HEK293 (cell line): ENCODE measurements around the gene CAPN10.
A peak's percentile ranks its signal among the peaks of the same experiment; 100 is the strongest.

Experiments
- CTCF ChIA-PET: fragments of 350-600 bp; formaldehyde crosslinking; extraction: SDS; loops from one replicate; lab custom pipeline; 2021; ENCODE audit warnings: antibody characterized with exemption; lab: Yijun Ruan, JAX
- POLR2A ChIA-PET: fragments of 300-600 bp; formaldehyde crosslinking; extraction: SDS; loops from one replicate; lab custom pipeline; 2020; ENCODE audit warnings: antibody characterized with exemption, inconsistent platforms; lab: Yijun Ruan, JAX
- H3K27ac ChIP-seq: fragments of 200-500 bp; sonication (Bioruptor generic); 2 replicates; pipeline ENCODE4 v1.5.1; 2014; ENCODE audit warnings: low read depth, low read length, control low read depth, inconsistent platforms; ENCODE audit errors: extremely low read depth
- H3K36me3 ChIP-seq, 2 experiments: fragments of 200-500 bp in 1 of 2; sonication (Bioruptor generic) in 1 of 2; 1 replicate in 1 of 2; 2 replicates in 1 of 2; pipeline ENCODE4 v1.5.1; 2014 to 2017; ENCODE audit warnings: inconsistent platforms in 2 of 2, low read length in 2 of 2; ENCODE audit not compliant: control insufficient read depth in 2 of 2, insufficient read depth in 1 of 2
- H3K4me1 ChIP-seq: fragments of 200-500 bp; sonication (Bioruptor generic); 2 replicates; pipeline ENCODE4 v1.5.1; 2014; ENCODE audit warnings: mild to moderate bottlenecking, low read length, inconsistent platforms; ENCODE audit not compliant: control insufficient read depth, insufficient read depth
- H3K4me3 ChIP-seq: 2 replicates; pipeline ENCODE4 v1.5.1; 2011; ENCODE audit warnings: low read depth, mild to moderate bottlenecking, control low read depth, low read length, moderate library complexity
- H3K9me3 ChIP-seq: fragments of 200-500 bp; sonication (Bioruptor generic); 2 replicates; pipeline ENCODE4 v1.5.1; 2014; ENCODE audit warnings: low read depth, low read length, inconsistent platforms; ENCODE audit not compliant: control insufficient read depth, insufficient read depth
- EGR2 ChIP-seq: fragments of 450-650 bp; formaldehyde crosslinking; IDR thresholded peaks from 2 replicates; pipeline ENCODE4 v1.5.1; 2016; ENCODE audit warnings: low read depth, missing biosample characterization, missing genetic modification characterization
- HOXD13 ChIP-seq: sonication (generic); formaldehyde crosslinking; IDR thresholded peaks from 2 replicates; pipeline ENCODE4 v1.8.0; 2022; ENCODE audit warnings: missing genetic modification reagents, borderline replicate concordance
- PRDM10 ChIP-seq: fragments of 450-650 bp; formaldehyde crosslinking; IDR thresholded peaks from 2 replicates; pipeline ENCODE4 v1.5.1; 2016; ENCODE audit warnings: missing biosample characterization, missing genetic modification characterization
- SALL2 ChIP-seq: fragments of 450-650 bp; formaldehyde crosslinking; IDR thresholded peaks from 2 replicates; pipeline ENCODE4 v1.5.0; 2017; ENCODE audit warnings: missing biosample characterization, mild to moderate bottlenecking, missing genetic modification characterization, borderline replicate concordance
- SP7 ChIP-seq: fragments of 450-650 bp; formaldehyde crosslinking; IDR thresholded peaks from 2 replicates; pipeline ENCODE4 v1.5.1; 2016; ENCODE audit warnings: missing biosample characterization, missing genetic modification characterization
- ZEB2 ChIP-seq: fragments of 450-650 bp; formaldehyde crosslinking; IDR thresholded peaks from 2 replicates; pipeline ENCODE4 v1.5.1; 2016; ENCODE audit warnings: missing biosample characterization, missing genetic modification characterization
- ZFHX2 ChIP-seq: fragments of 450-650 bp; formaldehyde crosslinking; conservative IDR thresholded peaks from 2 replicates; pipeline ENCODE4 v1.5.1; 2016; ENCODE audit warnings: missing biosample characterization, missing genetic modification characterization
- ZNF175 ChIP-seq: fragments of 450-650 bp; formaldehyde crosslinking; IDR thresholded peaks from 2 replicates; pipeline ENCODE4 v1.5.1; 2016; ENCODE audit warnings: missing biosample characterization, missing genetic modification characterization
- ZNF26 ChIP-seq: fragments of 450-650 bp; formaldehyde crosslinking; IDR thresholded peaks from 2 replicates; pipeline ENCODE4 v1.5.1; 2016; ENCODE audit warnings: missing biosample characterization, missing genetic modification characterization
- ZNF292 ChIP-seq: fragments of 450-650 bp; formaldehyde crosslinking; IDR thresholded peaks from 2 replicates; pipeline ENCODE4 v1.5.1; 2016; ENCODE audit warnings: low read depth, missing biosample characterization, missing genetic modification characterization, borderline replicate concordance
- ZNF335 ChIP-seq: fragments of 450-650 bp; formaldehyde crosslinking; conservative IDR thresholded peaks from 2 replicates; pipeline ENCODE4 v1.5.1; 2016; ENCODE audit warnings: missing biosample characterization, missing genetic modification characterization
- ZNF473 ChIP-seq: fragments of 450-650 bp; formaldehyde crosslinking; IDR thresholded peaks from 2 replicates; pipeline ENCODE4 v1.5.1; 2017; ENCODE audit warnings: missing biosample characterization, missing genetic modification characterization
- ZNF549 ChIP-seq: fragments of 450-650 bp; IDR thresholded peaks from 2 replicates; pipeline ENCODE4 v1.5.1; 2018; ENCODE audit warnings: missing biosample characterization, missing genetic modification characterization, mild to moderate bottlenecking, inconsistent platforms, moderate library complexity
- ZNF596 ChIP-seq: fragments of 450-650 bp; IDR thresholded peaks from 2 replicates; pipeline ENCODE4 v1.5.0; 2018; ENCODE audit warnings: missing biosample characterization, mild to moderate bottlenecking, missing genetic modification characterization, moderate library complexity
- ZNF600 ChIP-seq: fragments of 450-650 bp; formaldehyde crosslinking; IDR thresholded peaks from 2 replicates; pipeline ENCODE4 v1.5.1; 2016; ENCODE audit warnings: missing biosample characterization, missing genetic modification characterization
- ZNF670 ChIP-seq: fragments of 450-650 bp; formaldehyde crosslinking; IDR thresholded peaks from 2 replicates; pipeline ENCODE4 v1.5.1; 2016; ENCODE audit warnings: missing biosample characterization, missing genetic modification characterization, low read depth
- ZNF701 ChIP-seq: fragments of 450-650 bp; formaldehyde crosslinking; IDR thresholded peaks from 2 replicates; pipeline ENCODE4 v1.5.1; 2016; ENCODE audit warnings: missing biosample characterization, missing genetic modification characterization
- ZNF777 ChIP-seq: fragments of 450-650 bp; formaldehyde crosslinking; IDR thresholded peaks from 2 replicates; pipeline ENCODE4 v1.5.1; 2017; ENCODE audit warnings: missing biosample characterization, missing genetic modification characterization, borderline replicate concordance
- ZNF792 ChIP-seq: fragments of 450-650 bp; formaldehyde crosslinking; IDR thresholded peaks from 2 replicates; pipeline ENCODE4 v1.5.1; 2016; ENCODE audit warnings: missing biosample characterization, missing genetic modification characterization
- ZNF837 ChIP-seq: fragments of 450-650 bp; formaldehyde crosslinking; IDR thresholded peaks from 2 replicates; pipeline ENCODE4 v1.5.1; 2016; ENCODE audit warnings: missing biosample characterization, missing genetic modification characterization
- ZXDB ChIP-seq: fragments of 450-650 bp; formaldehyde crosslinking; IDR thresholded peaks from 2 replicates; pipeline ENCODE4 v1.5.1; 2016; ENCODE audit warnings: missing biosample characterization, missing genetic modification characterization
- TF ChIP-seq, protein P1 (sequence below): fragments of 450-650 bp; formaldehyde crosslinking; IDR thresholded peaks from 2 replicates; pipeline ENCODE4 v1.5.1; 2016; ENCODE audit warnings: missing biosample characterization, missing genetic modification characterization
- TF ChIP-seq, protein P2 (sequence below): fragments of 450-650 bp; formaldehyde crosslinking; IDR thresholded peaks from 2 replicates; pipeline ENCODE4 v1.5.1; 2016; ENCODE audit warnings: missing biosample characterization, missing genetic modification characterization
- TF ChIP-seq, protein P3 (sequence below): fragments of 450-650 bp; formaldehyde crosslinking; IDR thresholded peaks from 2 replicates; pipeline ENCODE4 v1.5.1; 2016; ENCODE audit warnings: missing biosample characterization, missing genetic modification characterization

Gene CAPN10

GRCh38 chr2:240579771-240580614 is 6.5 kb upstream of the CAPN10 start:
- no peak overlapping the region for H3K4me3 ChIP-seq
- H3K27ac ChIP-seq = no peak overlapping the region
- CTCF ChIA-PET = interaction anchor here (0.7 to 3.9 kb wide), 8 partner anchors 9 to 375 kb away, joined by 3 to 33 read pairs (median 4); no protein-coding TSS in a partner anchor

More at GRCh38 chr2:240579771-240580614, 6.5 kb upstream of the CAPN10 start:
- Histone ChIP-seq H3K36me3 (peaks cover 0 to 52% of the 10 kb centered on the region in 2 experiments; a peak in 1 of 3 replicates), H3K4me1 (peaks cover 9% of the 10 kb centered on the region)
- TF ChIP-seq ZNF837 (tag by site-specific recombination) (no peak), ZNF670 (tag by site-specific recombination) (no peak), EGR2 (tag by site-specific recombination) (peak; percentile 22; the same call in 1 of the 2 replicates), ZNF792 (tag by site-specific recombination) (no peak), ZNF600 (peak; percentile 94), ZNF596 (tag by site-specific recombination) (no peak), ZNF335 (tag by site-specific recombination) (no peak), ZNF701 (tag by site-specific recombination) (no peak), ZNF777 (tag by site-specific recombination) (no peak), ZNF292 (tag by site-specific recombination) (no peak), ZFHX2 (tag by site-specific recombination) (0 out of 2 replicates have a peak, but pooled peaks have one; percentile 22), ZNF549 (tag by site-specific recombination) (no peak), ZNF26 (tag by site-specific recombination) (no peak), PRDM10 (tag by site-specific recombination) (peak; percentile 77), ZXDB (tag by site-specific recombination) (no peak), SP7 (tag by site-specific recombination) (0 out of 2 replicates have a peak, but pooled peaks have one; percentile 15), ZNF175 (tag by site-specific recombination) (no peak), SALL2 (tag by site-specific recombination) (no peak), ZNF473 (tag by site-specific recombination) (no peak), ZEB2 (tag by site-specific recombination) (0 out of 2 replicates have a peak, but pooled peaks have one; percentile 9), HOXD13 (CRISPR knock-in tag) (0 out of 2 replicates have a peak, but pooled peaks have one; percentile 30)
- TF ChIP-seq, protein P1, sequence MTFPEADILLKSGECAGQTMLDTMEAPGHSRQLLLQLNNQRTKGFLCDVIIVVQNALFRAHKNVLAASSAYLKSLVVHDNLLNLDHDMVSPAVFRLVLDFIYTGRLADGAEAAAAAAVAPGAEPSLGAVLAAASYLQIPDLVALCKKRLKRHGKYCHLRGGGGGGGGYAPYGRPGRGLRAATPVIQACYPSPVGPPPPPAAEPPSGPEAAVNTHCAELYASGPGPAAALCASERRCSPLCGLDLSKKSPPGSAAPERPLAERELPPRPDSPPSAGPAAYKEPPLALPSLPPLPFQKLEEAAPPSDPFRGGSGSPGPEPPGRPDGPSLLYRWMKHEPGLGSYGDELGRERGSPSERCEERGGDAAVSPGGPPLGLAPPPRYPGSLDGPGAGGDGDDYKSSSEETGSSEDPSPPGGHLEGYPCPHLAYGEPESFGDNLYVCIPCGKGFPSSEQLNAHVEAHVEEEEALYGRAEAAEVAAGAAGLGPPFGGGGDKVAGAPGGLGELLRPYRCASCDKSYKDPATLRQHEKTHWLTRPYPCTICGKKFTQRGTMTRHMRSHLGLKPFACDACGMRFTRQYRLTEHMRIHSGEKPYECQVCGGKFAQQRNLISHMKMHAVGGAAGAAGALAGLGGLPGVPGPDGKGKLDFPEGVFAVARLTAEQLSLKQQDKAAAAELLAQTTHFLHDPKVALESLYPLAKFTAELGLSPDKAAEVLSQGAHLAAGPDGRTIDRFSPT (tag by site-specific recombination) = peak; percentile 59; the same call in 1 of the 2 replicates
- TF ChIP-seq, protein P2, sequence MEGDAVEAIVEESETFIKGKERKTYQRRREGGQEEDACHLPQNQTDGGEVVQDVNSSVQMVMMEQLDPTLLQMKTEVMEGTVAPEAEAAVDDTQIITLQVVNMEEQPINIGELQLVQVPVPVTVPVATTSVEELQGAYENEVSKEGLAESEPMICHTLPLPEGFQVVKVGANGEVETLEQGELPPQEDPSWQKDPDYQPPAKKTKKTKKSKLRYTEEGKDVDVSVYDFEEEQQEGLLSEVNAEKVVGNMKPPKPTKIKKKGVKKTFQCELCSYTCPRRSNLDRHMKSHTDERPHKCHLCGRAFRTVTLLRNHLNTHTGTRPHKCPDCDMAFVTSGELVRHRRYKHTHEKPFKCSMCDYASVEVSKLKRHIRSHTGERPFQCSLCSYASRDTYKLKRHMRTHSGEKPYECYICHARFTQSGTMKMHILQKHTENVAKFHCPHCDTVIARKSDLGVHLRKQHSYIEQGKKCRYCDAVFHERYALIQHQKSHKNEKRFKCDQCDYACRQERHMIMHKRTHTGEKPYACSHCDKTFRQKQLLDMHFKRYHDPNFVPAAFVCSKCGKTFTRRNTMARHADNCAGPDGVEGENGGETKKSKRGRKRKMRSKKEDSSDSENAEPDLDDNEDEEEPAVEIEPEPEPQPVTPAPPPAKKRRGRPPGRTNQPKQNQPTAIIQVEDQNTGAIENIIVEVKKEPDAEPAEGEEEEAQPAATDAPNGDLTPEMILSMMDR = 0 out of 2 replicates have a peak, but pooled peaks have one; percentile 14
- TF ChIP-seq, protein P3, sequence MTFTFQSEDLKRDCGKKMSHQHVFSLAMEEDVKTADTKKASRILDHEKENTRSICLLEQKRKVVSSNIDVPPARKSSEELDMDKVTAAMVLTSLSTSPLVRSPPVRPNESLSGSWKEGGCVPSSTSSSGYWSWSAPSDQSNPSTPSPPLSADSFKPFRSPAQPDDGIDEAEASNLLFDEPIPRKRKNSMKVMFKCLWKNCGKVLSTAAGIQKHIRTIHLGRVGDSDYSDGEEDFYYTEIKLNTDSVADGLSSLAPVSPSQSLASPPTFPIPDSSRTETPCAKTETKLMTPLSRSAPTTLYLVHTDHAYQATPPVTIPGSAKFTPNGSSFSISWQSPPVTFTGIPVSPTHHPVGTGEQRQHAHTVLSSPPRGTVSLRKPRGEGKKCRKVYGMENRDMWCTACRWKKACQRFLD (tag by site-specific recombination) = no peak
- TF ChIP-seq, all 188 proteins: peak for 9
- POLR2A ChIA-PET = interaction anchor here (1.1 to 2.8 kb wide), 4 partner anchors 9 to 19 kb away, joined by 5 to 15 read pairs (median 6); partner anchors contain the start of gene RNPEPL1
- H3K9me3 ChIP-seq = no peaks in the 10 kb centered on the region
